Small intestine (tissue), 7 donors: Measurements from ENCODE around the gene IDUA. TPM values are rescaled to one million over a fixed set of nuclear protein-coding genes. Genes with fewer than 3 reads are reported as not detected.
"Not testable (repeated sequence)": the region's sequence is repeated elsewhere in the genome, so short reads cannot be mapped to it uniquely, and the experiment has no call there.

Source experiments
- DNase-seq, 2 donors: peaks; one replicate each; pipeline versions ENCODE4 v3.0.0 to v3.0.0-alpha.2; 2013
- FAIRE-seq: peaks from 2 replicates; lab custom pipeline; 2012; peaks lifted over from hg19 to GRCh38; lab: Jason Lieb, UNC
- H3K27ac ChIP-seq, 3 donors: one replicate each; pipeline ENCODE4 v1.5.1; 2013; ENCODE audit warnings: low read length in 2 of 3, mild to moderate bottlenecking in 2 of 3, control low read depth in 1 of 3, inconsistent platforms in 1 of 3, low read depth in 1 of 3, moderate library complexity in 1 of 3
- H3K27me3 ChIP-seq, 3 donors: one replicate each; pipeline ENCODE4 v1.6.1; 2013; ENCODE audit warnings: low read length in 3 of 3, inconsistent platforms in 1 of 3; ENCODE audit not compliant: control insufficient read depth in 3 of 3, insufficient read depth in 3 of 3
- H3K36me3 ChIP-seq, 3 donors: one replicate each; pipeline ENCODE4 v1.6.1; 2013; ENCODE audit warnings: low read length in 3 of 3, inconsistent platforms in 1 of 3, low read depth in 1 of 3, mild to moderate bottlenecking in 1 of 3, moderate library complexity in 1 of 3; ENCODE audit not compliant: control insufficient read depth in 3 of 3, insufficient read depth in 2 of 3
- H3K4me1 ChIP-seq, 3 donors: one replicate each; pipeline ENCODE4 v1.6.1; 2013; ENCODE audit warnings: low read length in 2 of 3, inconsistent platforms in 1 of 3, low read depth in 1 of 3, mild to moderate bottlenecking in 1 of 3, moderate library complexity in 1 of 3; ENCODE audit not compliant: control insufficient read depth in 3 of 3, insufficient read depth in 2 of 3
- H3K4me3 ChIP-seq, 3 donors: one replicate each; pipeline ENCODE4 v1.5.1; 2013; ENCODE audit warnings: low read length in 3 of 3, control low read depth in 1 of 3, inconsistent platforms in 1 of 3, low read depth in 1 of 3, mild to moderate bottlenecking in 1 of 3, moderate library complexity in 1 of 3
- H3K9me3 ChIP-seq, 2 donors: one replicate each; pipeline ENCODE4 v1.6.1; 2013; ENCODE audit warnings: low read depth in 1 of 2, low read length in 1 of 2; ENCODE audit not compliant: control insufficient read depth in 2 of 2, insufficient read depth in 1 of 2
- WGBS, 3 donors: extraction: QIAGEN DNeasy Blood & Tissue Kit; methylation state at CpG; one replicate each; pipeline ENCODE4 v1.1.7; 2013; 5-methylcytosine and 5-hydroxymethylcytosine counted together
- polyA plus RNA-seq, 4 donors: library from polyadenylated mRNA; stranded (reverse) in 3 of 4; unstranded in 1 of 4; fragments of 200-250 nt in 3 of 4; fragments of 120-200 nt in 1 of 4; gene quantifications; one replicate each; pipeline versions ENCODE4 v1.2.1 to v1.2.3, GENCODE V29; 2013
- donor health status: healthy with polysubstance abuse.
- donor health status: control.
- donor health status: control.
- donor health status: Bipolar disorder and iron deficiency.
- donor health status: healthy.

IDUA gene
- polyA plus RNA-seq, 4 donors: 10.8 to 20.9 (median 13.1) TPM

DNA sequence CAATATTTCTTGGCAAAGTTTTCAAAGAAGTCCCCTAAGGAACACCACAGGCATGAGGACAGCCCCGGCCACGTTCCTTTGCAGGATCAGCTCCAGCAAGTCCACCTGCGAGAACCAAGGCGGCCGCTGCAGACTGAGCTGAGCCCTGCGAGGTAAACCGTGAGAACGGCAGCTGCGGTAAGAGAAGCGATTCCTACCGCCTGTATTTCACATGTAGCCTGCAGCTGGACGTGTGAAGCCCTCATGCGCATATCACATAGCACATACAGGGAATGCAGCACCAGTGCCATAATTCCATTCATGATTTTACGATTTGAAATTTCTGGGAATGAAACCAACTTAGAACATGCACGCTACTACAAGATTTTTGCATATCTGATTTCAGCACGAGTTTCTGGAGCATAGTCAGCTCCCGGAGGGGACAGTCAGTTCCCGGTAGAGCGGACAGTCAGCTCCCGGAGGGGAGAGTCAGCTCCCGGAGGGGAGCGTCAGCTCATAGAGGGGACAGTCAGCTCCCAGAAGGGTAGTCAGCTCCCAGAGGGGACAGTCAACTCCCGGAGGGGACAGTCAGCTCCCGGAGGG lies 66.3 kb downstream of the IDUA start:
- H3K27me3 ChIP-seq: peaks cover 0 to 66% (median 8%) of the 10 kb centered on the region in 3 donors
- no peaks in the 10 kb centered on the region for H3K36me3 ChIP-seq
- H3K27ac ChIP-seq: no peak overlapping the region
- 37 to 53% (median 40%) methylated on average over 24 of the region's 24 CpGs for WGBS, 3 donors
- DNase-seq (no peak), FAIRE-seq (no peak)
- H3K4me1 ChIP-seq: peaks cover 0 to 5% (median 0%) of the 10 kb centered on the region in 3 donors
- H3K4me3 ChIP-seq: no peak overlapping the region
- peaks cover 0 to 2% of the 10 kb centered on the region in 2 donors for H3K9me3 ChIP-seq

- FAIRE-seq, H3K4me1 ChIP-seq, H3K4me3 ChIP-seq, H3K36me3 ChIP-seq, H3K27ac ChIP-seq, DNase-seq, H3K9me3 ChIP-seq: not testable (repeated sequence)
- peaks cover 0 to 67% (median 8%) of the 10 kb centered on the region in 3 donors for H3K27me3 ChIP-seq
- 59 to 67% (median 62%) methylated on average over 7 of the region's 7 CpGs for WGBS, 3 donors
Observed at GRCh38 chr4:1053891-1054290, 67.0 kb downstream of the IDUA start.

Other genes with a start within 250 kb of the IDUA start
- gene CPLX1, start 160.9 kb upstream of the IDUA start, polyA plus RNA-seq: 1 to 10 TPM in 2 of 4 donors, not detected in 2; 1.4 to 2.6 TPM
- gene GAK, start 54.7 kb upstream of the IDUA start, polyA plus RNA-seq: 100 to 1,000 TPM in 3 of 4 donors, 10 to 100 TPM in 1; 98.4 to 463 (median 230) TPM
- gene TMEM175, start 54.6 kb upstream of the IDUA start, polyA plus RNA-seq: 10 to 100 TPM; 23.1 to 29.5 (median 24.3) TPM
- 10 to 100 TPM; 18.9 to 42.3 (median 26.8) TPM for gene DGKQ, start 13.5 kb upstream of the IDUA start, polyA plus RNA-seq
- gene SLC26A1, start 6.4 kb downstream of the IDUA start, polyA plus RNA-seq: 1 to 10 TPM in 3 of 4 donors, under 1 TPM in 1; 0.54 to 8.6 (median 2.7) TPM
- gene FGFRL1, start 24.6 kb downstream of the IDUA start, polyA plus RNA-seq: 10 to 100 TPM in 2 of 4 donors, 1 to 10 TPM in 2; 1.8 to 10.9 (median 7.3) TPM
- gene RNF212, start 126.5 kb downstream of the IDUA start, polyA plus RNA-seq: 1 to 10 TPM in 3 of 4 donors, not detected in 1; 1.4 to 2.2 (median 1.7) TPM
- 10 to 100 TPM; 12.7 to 61.0 (median 44.3) TPM for gene SPON2, start 185.5 kb downstream of the IDUA start, polyA plus RNA-seq